HepG2 (cell line): ENCODE measurements around the gene NCOA5. TPM values are rescaled to one million over a fixed set of nuclear protein-coding genes. Genes with fewer than 3 reads are reported as not detected.

Source experiments
- ATF5 ChIP-seq: sonication (generic); formaldehyde crosslinking; IDR thresholded peaks from 2 replicates; pipeline ENCODE4 v1.4.0; 2020; ENCODE audit warnings: mild to moderate bottlenecking, low read depth, missing genetic modification reagents
- CTCF ChIP-seq: sonication (generic); formaldehyde crosslinking; IDR thresholded peaks from 2 replicates; pipeline ENCODE4 v1.5.0; 2020; ENCODE audit warnings: mild to moderate bottlenecking, missing genetic modification reagents, moderate library complexity
- ETS1 ChIP-seq: sonication (generic); formaldehyde crosslinking; IDR thresholded peaks from 2 replicates; pipeline ENCODE4 v1.4.0; 2020; ENCODE audit warnings: missing genetic modification reagents
- HDAC1 ChIP-seq: sonication (generic); formaldehyde crosslinking; IDR thresholded peaks from 2 replicates; pipeline ENCODE4 v1.5.1; 2020; ENCODE audit warnings: mild to moderate bottlenecking, missing genetic modification reagents
- HNF1B ChIP-seq: sonication (generic); formaldehyde crosslinking; IDR thresholded peaks from 2 replicates; pipeline ENCODE4 v1.5.1; 2020; ENCODE audit warnings: mild to moderate bottlenecking, moderate library complexity, missing genetic modification reagents
- MAFG ChIP-seq: sonication (generic); formaldehyde crosslinking; IDR thresholded peaks from 2 replicates; pipeline ENCODE4 v1.5.1; 2020; ENCODE audit warnings: mild to moderate bottlenecking, missing genetic modification reagents
- NFIC ChIP-seq: IDR thresholded peaks from 2 replicates; pipeline ENCODE4 v1.6.1; 2012; ENCODE audit warnings: mild to moderate bottlenecking, low read length, inconsistent platforms
- PCBP2 ChIP-seq: fragments of 200-400 bp; formaldehyde crosslinking; optimal IDR thresholded peaks from 2 replicates; pipeline ENCODE3; 2018; ENCODE audit warnings: low read length, low read depth; ENCODE audit not compliant: poor library complexity, severe bottlenecking
- PHF8 ChIP-seq: sonication (generic); formaldehyde crosslinking; IDR thresholded peaks from 2 replicates; pipeline ENCODE4 v1.5.0; 2020; ENCODE audit warnings: missing genetic modification reagents
- PRDM15 ChIP-seq: sonication (generic); formaldehyde crosslinking; IDR thresholded peaks from 2 replicates; pipeline ENCODE4 v1.4.0; 2020; ENCODE audit warnings: missing genetic modification reagents
- RBM39 ChIP-seq: fragments of 200-400 bp; formaldehyde crosslinking; IDR thresholded peaks from one replicate; pipeline ENCODE4 v1.6.1; 2018; ENCODE audit warnings: antibody characterized with exemption, mild to moderate bottlenecking, low read depth, low read length; ENCODE audit not compliant: poor library complexity, severe bottlenecking
- ZEB1 ChIP-seq: IDR thresholded peaks from 2 replicates; pipeline ENCODE4 v1.6.1; 2012; ENCODE audit warnings: mild to moderate bottlenecking, low read depth, inconsistent platforms; ENCODE audit not compliant: insufficient replicate concordance
- ZFP41 ChIP-seq: sonication (generic); formaldehyde crosslinking; IDR thresholded peaks from 2 replicates; pipeline ENCODE4 v1.4.0; 2020; ENCODE audit warnings: mild to moderate bottlenecking, missing genetic modification reagents, borderline replicate concordance
- ZNF317 ChIP-seq: sonication (generic); formaldehyde crosslinking; IDR thresholded peaks from 2 replicates; pipeline ENCODE4 v1.5.0; 2020; ENCODE audit warnings: mild to moderate bottlenecking, missing genetic modification reagents
- ZNF670 ChIP-seq: sonication (generic); formaldehyde crosslinking; IDR thresholded peaks from 2 replicates; pipeline ENCODE4 v1.8.0; 2022; ENCODE audit warnings: mild to moderate bottlenecking, missing genetic modification reagents, borderline replicate concordance
- ZNF740 ChIP-seq: sonication (generic); formaldehyde crosslinking; IDR thresholded peaks from 2 replicates; pipeline ENCODE4 v1.4.0; 2020; ENCODE audit warnings: missing genetic modification reagents
- ZNF841 ChIP-seq: sonication (generic); formaldehyde crosslinking; IDR thresholded peaks from 2 replicates; pipeline ENCODE4 v1.8.1; 2023; ENCODE audit warnings: missing genetic modification reagents, borderline replicate concordance
- polyA plus RNA-seq, 8 experiments: library from polyadenylated mRNA; depleted of rRNA in 3 of 8; stranded (reverse) in 7 of 8; unstranded in 1 of 8; fragments of >200 nt; fragmentation: Illumina TruSeq in 4 of 8; extraction: Trizol in 4 of 8; gene quantifications; 2 replicates each; pipeline versions ENCODE4 v1.2.1 to v1.2.3, GENCODE V29; 2011 to 2016; ENCODE audit warnings: low read depth in 4 of 8, missing spikeins in 1 of 8, mixed read lengths in 1 of 8; ENCODE audit not compliant: insufficient read depth in 1 of 8
- total RNA-seq, 5 experiments: library from RNA; depleted of rRNA; stranded (reverse); fragments of >200 nt; fragmentation: Illumina TruSeq; extraction: Trizol; gene quantifications; 2 replicates each; pipeline ENCODE4 v1.2.3, GENCODE V29; 2016; ENCODE audit warnings: low read depth in 1 of 5

The NCOA5 gene
- total and polyA plus RNA-seq, 2 of the 13 experiments (the other 11 are each of a cell fraction or from before 2014, with no cell fraction given): 16.5 to 28.4 TPM

GRCh38 chr20:46011631-46012482, 77.9 kb downstream of the NCOA5 start (continued):
- TF ChIP-seq ZNF841 (CRISPR knock-in tag): no peak
- no peak for TF ChIP-seq MAFG (CRISPR knock-in tag)
- TF ChIP-seq ZNF740: no peak
- no peak for TF ChIP-seq PRDM15 (CRISPR knock-in tag)
- no peak for TF ChIP-seq HNF1B (CRISPR knock-in tag)
- TF ChIP-seq RBM39: peak; percentile 18
- 0 out of 2 replicates have a peak, but pooled peaks have one; percentile 43 for TF ChIP-seq ZNF670 (CRISPR knock-in tag)
- no peak for TF ChIP-seq NFIC
- peak; percentile 72 for TF ChIP-seq CTCF
- no peak for TF ChIP-seq ZFP41 (CRISPR knock-in tag)
- TF ChIP-seq ETS1: no peak
- TF ChIP-seq PHF8 (CRISPR knock-in tag): 0 out of 2 replicates have a peak, but pooled peaks have one; percentile 18
- TF ChIP-seq ZNF317 (CRISPR knock-in tag): no peak
- TF ChIP-seq ATF5: no peak
- TF ChIP-seq HDAC1 (CRISPR knock-in tag): 0 out of 2 replicates have a peak, but pooled peaks have one; percentile 25
- no peak for TF ChIP-seq ZEB1
- TF ChIP-seq PCBP2: no peak
